Measurements from ENCODE around the gene IRAK2. TPM values are rescaled to one million over a fixed set of nuclear protein-coding genes. Genes with fewer than 3 reads are reported as not detected.

The IRAK2 gene
- total RNA-seq, 4 donors from 2014 or later: 4.4 to 23.3 (median 9.6) TPM

DNA sequence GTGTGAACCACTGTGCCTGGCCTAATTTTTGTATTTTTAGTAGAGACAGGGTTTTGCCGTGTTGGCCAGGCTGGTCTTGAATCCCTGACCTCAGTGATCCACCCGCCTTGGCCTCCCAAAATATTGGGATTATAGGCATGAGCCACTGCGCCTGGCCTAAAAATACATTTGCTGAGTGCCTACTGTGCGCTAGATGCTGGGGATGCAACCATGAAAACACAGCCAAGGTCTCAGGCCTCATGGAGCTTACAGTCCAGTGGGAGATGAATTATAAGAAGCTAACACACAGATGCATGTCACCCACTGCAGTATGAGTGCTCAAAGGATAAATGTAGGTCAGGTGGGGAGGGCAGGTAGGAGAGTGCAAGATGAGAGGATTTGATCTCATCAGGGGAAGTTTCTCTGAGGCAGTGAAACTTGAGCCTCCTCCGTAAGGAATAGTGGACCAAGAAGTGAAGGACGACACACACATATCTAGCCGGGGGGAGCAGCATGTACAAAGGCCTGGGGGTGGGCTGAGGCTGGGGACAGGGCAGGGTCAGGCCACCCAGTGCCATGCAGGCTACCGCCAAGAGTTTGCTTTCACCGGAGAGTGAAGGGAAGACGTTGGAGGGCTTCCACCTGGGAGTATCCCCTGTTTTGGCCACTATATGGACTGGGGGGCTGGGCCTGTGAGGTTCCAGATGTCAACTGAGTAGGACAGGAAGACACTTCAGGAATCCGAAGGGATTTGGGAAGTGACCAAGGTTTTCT, 24.3 kb downstream of the IRAK2 start:
- peak overlapping the region in 2 of 4 donors; percentile 2 to 41 for H3K4me3 ChIP-seq
- WGBS, 2 donors: 60 to 63% methylated on average over 11 of the region's 11 CpGs
- intact Hi-C loops (cut with DNase I): no loop called here
- H3K4me1 ChIP-seq: peaks cover 53 to 86% (median 82%) of the 10 kb centered on the region in 3 donors
- DNase-seq: no peak
- no peaks in the 10 kb centered on the region for H3K27me3 ChIP-seq
- H3K36me3 ChIP-seq: peaks cover 0 to 5% (median 0%) of the 10 kb centered on the region in 3 donors
- TF ChIP-seq, protein P1, sequence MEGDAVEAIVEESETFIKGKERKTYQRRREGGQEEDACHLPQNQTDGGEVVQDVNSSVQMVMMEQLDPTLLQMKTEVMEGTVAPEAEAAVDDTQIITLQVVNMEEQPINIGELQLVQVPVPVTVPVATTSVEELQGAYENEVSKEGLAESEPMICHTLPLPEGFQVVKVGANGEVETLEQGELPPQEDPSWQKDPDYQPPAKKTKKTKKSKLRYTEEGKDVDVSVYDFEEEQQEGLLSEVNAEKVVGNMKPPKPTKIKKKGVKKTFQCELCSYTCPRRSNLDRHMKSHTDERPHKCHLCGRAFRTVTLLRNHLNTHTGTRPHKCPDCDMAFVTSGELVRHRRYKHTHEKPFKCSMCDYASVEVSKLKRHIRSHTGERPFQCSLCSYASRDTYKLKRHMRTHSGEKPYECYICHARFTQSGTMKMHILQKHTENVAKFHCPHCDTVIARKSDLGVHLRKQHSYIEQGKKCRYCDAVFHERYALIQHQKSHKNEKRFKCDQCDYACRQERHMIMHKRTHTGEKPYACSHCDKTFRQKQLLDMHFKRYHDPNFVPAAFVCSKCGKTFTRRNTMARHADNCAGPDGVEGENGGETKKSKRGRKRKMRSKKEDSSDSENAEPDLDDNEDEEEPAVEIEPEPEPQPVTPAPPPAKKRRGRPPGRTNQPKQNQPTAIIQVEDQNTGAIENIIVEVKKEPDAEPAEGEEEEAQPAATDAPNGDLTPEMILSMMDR (IDR thresholded peaks at IDR 0.05): no peak
- no peak for TF ChIP-seq POLR2A (IDR thresholded peaks at IDR 0.05)
- H3K27ac ChIP-seq: peak overlapping the region; percentile 84 to 97 (median 92)
- H3K9me3 ChIP-seq: no peaks in the 10 kb centered on the region

DNA sequence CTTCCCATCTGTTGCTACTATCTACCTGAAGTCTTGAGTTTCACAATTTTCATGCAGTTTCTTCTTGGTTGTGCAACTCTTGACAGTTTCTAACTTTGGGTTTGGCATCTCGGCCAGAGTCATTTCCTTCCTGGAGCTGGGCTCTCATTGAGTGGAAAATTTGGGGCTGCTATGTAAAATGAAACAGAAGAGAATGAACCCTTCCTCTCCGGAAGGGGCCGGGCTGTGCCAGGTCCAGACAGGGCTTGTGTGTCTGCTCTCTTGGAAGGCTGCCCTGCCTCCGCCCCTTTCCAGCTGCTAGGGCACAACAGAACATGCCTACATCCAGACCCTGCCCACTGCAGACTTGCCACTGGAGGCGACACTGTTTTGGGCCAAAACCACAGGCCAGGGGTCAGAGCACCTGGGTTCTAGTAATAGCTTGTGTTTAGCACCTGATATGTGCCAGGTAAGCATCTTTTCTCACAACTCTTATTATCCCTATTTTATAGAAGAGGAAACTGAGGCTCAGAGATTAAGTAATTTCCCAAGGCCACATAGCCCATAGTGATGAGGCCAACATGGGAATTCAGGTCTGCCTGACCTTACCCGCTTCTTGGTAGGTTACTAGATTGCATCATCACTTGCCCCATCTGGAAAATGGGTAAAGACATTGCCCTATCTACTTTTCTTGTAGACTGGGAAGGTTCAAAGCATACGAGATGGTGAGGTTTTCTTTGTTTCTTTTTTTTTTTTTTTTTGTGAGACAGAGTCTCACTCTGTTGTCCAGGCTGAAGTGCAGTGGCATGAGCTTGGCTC, 25.0 kb downstream of the IRAK2 start:
- H3K27ac ChIP-seq: peak overlapping the region; percentile 84 to 97 (median 92)
- intact Hi-C loops (cut with DNase I): no loop called here
- H3K4me1 ChIP-seq: peaks cover 61 to 93% (median 90%) of the 10 kb centered on the region in 3 donors
- H3K27me3 ChIP-seq: no peaks in the 10 kb centered on the region
- H3K4me3 ChIP-seq: peak overlapping the region in 2 of 4 donors; percentile 2 to 41
- TF ChIP-seq, protein P1 (IDR thresholded peaks at IDR 0.05): peak in 3 of 6 experiments; percentile 8 to 31 (median 16)
- TF ChIP-seq POLR2A (IDR thresholded peaks at IDR 0.05): no peak
- peak; percentile 38 for DNase-seq
- no peaks in the 10 kb centered on the region for H3K36me3 ChIP-seq
- no peaks in the 10 kb centered on the region for H3K9me3 ChIP-seq
- WGBS, 2 donors: 20 to 32% methylated on average over 5 to 6 of the region's 7 CpGs

DNA sequence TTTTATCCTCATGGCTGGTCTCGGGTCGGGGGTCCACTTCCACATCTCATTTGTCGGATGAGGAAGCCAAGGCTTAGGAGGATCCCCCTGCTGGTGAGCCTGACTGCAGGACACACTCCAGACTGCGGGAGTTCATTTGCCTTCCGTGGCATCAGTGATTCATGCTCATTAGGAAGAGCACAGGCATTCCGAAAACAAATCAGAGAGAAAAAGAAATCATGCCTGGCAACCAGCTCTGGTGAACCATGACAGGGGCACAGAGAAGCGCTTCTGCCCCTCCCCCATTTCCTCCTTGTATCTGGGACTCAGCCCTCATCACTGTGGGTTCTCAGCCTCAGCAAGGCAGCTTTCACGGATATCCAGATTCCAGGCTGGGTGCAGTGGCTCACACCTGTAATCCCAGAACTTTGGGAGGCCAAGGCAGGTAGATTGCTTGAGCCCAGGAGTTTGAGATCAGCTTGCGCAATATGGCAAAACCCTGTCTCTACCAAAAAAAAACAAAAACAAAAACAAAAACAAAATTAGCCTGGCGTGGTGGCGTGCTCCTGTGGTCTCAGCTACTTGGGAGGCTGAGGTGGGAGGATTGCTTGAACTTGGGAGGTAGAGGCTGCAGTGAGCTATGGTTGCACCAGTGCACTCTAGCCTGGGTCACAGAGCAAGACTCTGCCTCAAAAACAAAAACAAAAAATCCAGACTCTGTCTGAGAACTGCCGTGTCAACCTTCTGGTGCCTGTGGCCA, 28.4 kb downstream of the IRAK2 start:
- peak overlapping the region; percentile 82 to 94 (median 92) for H3K27ac ChIP-seq
- no peaks in the 10 kb centered on the region for H3K36me3 ChIP-seq
- H3K4me3 ChIP-seq: no peak overlapping the region
- WGBS, 2 donors: 40 to 45% methylated on average over 10 to 11 of the region's 12 CpGs
- peaks cover 70 to 98% (median 82%) of the 10 kb centered on the region in 3 donors for H3K4me1 ChIP-seq
- DNase-seq: peak; percentile 31
- H3K9me3 ChIP-seq: no peaks in the 10 kb centered on the region
- H3K27me3 ChIP-seq: no peaks in the 10 kb centered on the region
- no peak for TF ChIP-seq POLR2A (IDR thresholded peaks at IDR 0.05)
- TF ChIP-seq, protein P1 (IDR thresholded peaks at IDR 0.05): peak in 3 of 6 experiments; percentile 35 to 69 (median 44)
- intact Hi-C loops (cut with DNase I): no loop called here

DNA sequence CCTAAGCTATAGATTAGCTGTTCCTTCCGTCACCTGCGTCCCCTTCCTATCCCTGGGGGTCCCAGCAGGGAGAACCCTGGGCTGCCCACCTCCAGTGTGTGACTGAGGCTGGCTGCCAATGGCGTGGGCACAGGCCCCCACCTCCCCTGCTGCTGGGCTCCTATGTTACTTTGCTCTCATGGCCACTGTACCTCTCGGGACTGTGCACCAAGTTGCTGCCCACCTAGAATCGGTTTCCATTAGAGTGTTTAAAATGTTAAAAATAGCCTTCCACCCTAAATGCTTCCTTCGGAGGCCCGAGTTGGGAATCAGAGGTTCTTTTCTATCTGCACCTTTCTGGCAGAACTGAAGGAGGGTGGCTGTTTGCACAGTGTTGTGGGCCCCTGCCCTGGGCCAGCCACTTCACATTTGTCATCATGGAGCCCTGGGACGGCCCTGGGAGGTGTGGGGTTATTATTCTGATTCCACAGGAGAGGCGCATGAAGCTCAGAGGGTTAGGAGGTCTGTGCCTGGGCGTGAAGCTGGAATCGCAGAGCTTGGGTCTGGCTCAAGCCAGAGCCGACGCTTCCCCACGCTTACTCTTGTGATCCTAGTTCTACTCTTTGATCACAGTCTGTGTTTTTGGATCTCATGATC, 29.1 kb downstream of the IRAK2 start:
- intact Hi-C loops (cut with DNase I): no loop called here
- no peak overlapping the region for H3K4me3 ChIP-seq
- H3K27me3 ChIP-seq: no peaks in the 10 kb centered on the region
- H3K36me3 ChIP-seq: no peaks in the 10 kb centered on the region
- WGBS, 2 donors: 50 to 53% methylated on average over 11 to 13 of the region's 14 CpGs
- TF ChIP-seq, protein P1 (IDR thresholded peaks at IDR 0.05): no peak
- TF ChIP-seq POLR2A (IDR thresholded peaks at IDR 0.05): no peak
- no peaks in the 10 kb centered on the region for H3K9me3 ChIP-seq
- peak overlapping the region; percentile 82 to 94 (median 92) for H3K27ac ChIP-seq
- no peak for DNase-seq
- H3K4me1 ChIP-seq: peaks cover 73 to 98% (median 82%) of the 10 kb centered on the region in 3 donors
